Measurements from ENCODE around the gene PRKACA.

GRCh38 chr19:14061751-14062557 is 55.6 kb downstream of the PRKACA start, which contains the start of gene PALM3:
- no peak for TF ChIP-seq POLR2AphosphoS5 (IDR thresholded peaks at IDR 0.05; ENCODE audit: low read depth, low read length)
- no peak for TF ChIP-seq POLR2A (IDR thresholded peaks at IDR 0.05; ENCODE audit: low read depth, low read length)
- no peak for TF ChIP-seq TAF1 (IDR thresholded peaks at IDR 0.05; ENCODE audit: borderline replicate concordance, low read depth, low read length)
